ENCODE results near the gene ARHGEF33. TPM values are rescaled to one million over a fixed set of nuclear protein-coding genes. Genes with fewer than 3 reads are reported as not detected.
A peak's percentile ranks its signal among the peaks of the same experiment; 100 is the strongest.

Gene ARHGEF33
- total and polyA plus RNA-seq, 2 of the 13 experiments (the other 11 are each of a cell fraction or from before 2014, with no cell fraction given) = 0.04 TPM; not detected in 1

GRCh38 chr2:38873763-38874162, 15.9 kb upstream of the ARHGEF33 start:
- Histone ChIP-seq H4K20me1 (ENCODE audit: insufficient read depth, low read length) (no peaks in the 10 kb centered on the region), H3K79me2 (ENCODE audit: insufficient read depth, low read length) (peaks cover 44% of the 10 kb centered on the region), H3K36me3 (replicated peaks in 1 of 2; ENCODE audit: control insufficient read depth in 1 of 2, insufficient read depth in 2 of 2, low read length in 2 of 2) (no peaks in the 10 kb centered on the region), H3K4me3 (replicated peaks in 1 of 3; ENCODE audit: insufficient read depth in 1 of 3, low read depth in 2 of 3, low read length in 3 of 3) (no peak overlapping the region), H3K9ac (ENCODE audit: insufficient read depth, low read depth, low read length) (no peak overlapping the region), H3K27me3 (ENCODE audit: control insufficient read depth in 1 of 2, insufficient read depth in 2 of 2, low read length in 2 of 2) (no peaks in the 10 kb centered on the region; a peak in 1 of 5 replicates), H3K9me3 (ENCODE audit: low read length) (no peaks in the 10 kb centered on the region), H3K27ac (ENCODE audit: extremely low read length, insufficient read depth, low read length) (no peak overlapping the region), H3K4me2 (ENCODE audit: low read depth, low read length) (peak overlapping the region; percentile 8; the same call in 1 of the 2 replicates), H2AFZ (ENCODE audit: low read length) (no peak overlapping the region), H3K4me1 (ENCODE audit: insufficient read depth, low read length) (peaks cover 28% of the 10 kb centered on the region)
- WGBS (ENCODE audit: low lambda C conversion rate) = 78% methylated on average over 5 of the region's 5 CpGs
- ATAC-seq (no peak), DNase-seq (ENCODE audit: low spot score) (no peak), FAIRE-seq (no peak)
- CTCF ChIA-PET (ENCODE audit: low intra/inter-chr PET ratio, low total read pairs) = no interaction called here
- POLR2A ChIA-PET = interaction anchor here (0.8 kb wide), 1 partner anchor 122 kb away, joined by 3 read pairs; the partner anchor contains the start of gene SRSF7
- in situ Hi-C loops (cut with HindIII; ENCODE audit: extremely low pct_ligation_motif_present, low pct_unique_long_range_greater_than_20kb) = no loop called here
- intact Hi-C loops (cut with micrococcal nuclease; ENCODE audit: unreplicated experiment) = loop anchor here (2.0 to 10.0 kb wide), 2 partner anchors 73 to 261 kb away; no protein-coding TSS in a partner anchor
- no TSS peak for BruUV-seq (replicated peaks)
- no peak for TF ChIP-seq ZNF235 (CRISPR knock-in tag; IDR thresholded peaks at IDR 0.05; ENCODE audit: borderline replicate concordance)
- TF ChIP-seq ZNF749 (CRISPR knock-in tag; IDR thresholded peaks at IDR 0.05; ENCODE audit: borderline replicate concordance) = no peak
- no peak for TF ChIP-seq TEAD3 (CRISPR knock-in tag; optimal IDR thresholded peaks at IDR 0.05; ENCODE audit: borderline replicate concordance)
- TF ChIP-seq ZNF710 (CRISPR knock-in tag; IDR thresholded peaks at IDR 0.05; ENCODE audit: borderline replicate concordance) = no peak
- no peak for TF ChIP-seq ZNF331 (CRISPR knock-in tag; IDR thresholded peaks at IDR 0.05)
- TF ChIP-seq POLR2AphosphoS2 (IDR thresholded peaks at IDR 0.05; ENCODE audit: low read depth, low read length) = no peak
- no peak for TF ChIP-seq ZFP36L1 (CRISPR knock-in tag; IDR thresholded peaks at IDR 0.05)
- TF ChIP-seq IKZF1 (IDR thresholded peaks at IDR 0.05) = no peak
- no peak for TF ChIP-seq PBX3 (CRISPR knock-in tag; IDR thresholded peaks at IDR 0.05; ENCODE audit: borderline replicate concordance)
- no peak for TF ChIP-seq SRSF4 (IDR thresholded peaks at IDR 0.05; ENCODE audit: low read depth, low read length, poor library complexity, severe bottlenecking)
- no peak for TF ChIP-seq SRY (CRISPR knock-in tag; IDR thresholded peaks at IDR 0.05)
- no peak for TF ChIP-seq NR2F1 (CRISPR knock-in tag; IDR thresholded peaks at IDR 0.05)
- TF ChIP-seq IRF2 (CRISPR knock-in tag; IDR thresholded peaks at IDR 0.05) = no peak
- TF ChIP-seq SNAPC4 (CRISPR knock-in tag; IDR thresholded peaks at IDR 0.05) = no peak
- no peak for TF ChIP-seq ZNF160 (CRISPR knock-in tag; IDR thresholded peaks at IDR 0.05)
- no peak for TF ChIP-seq PRPF4 (IDR thresholded peaks at IDR 0.05; ENCODE audit: low read depth, low read length, poor library complexity, severe bottlenecking)
